ENCODE data around the gene HNRNPA3.

GRCh38 chr2:177247693-177248262 lies 35.2 kb downstream of the HNRNPA3 start:
- TF ChIP-seq YY1 (IDR thresholded peaks at IDR 0.05; ENCODE audit: insufficient read depth, insufficient read length), result no peak
- no peak for TF ChIP-seq ZNF274 (IDR thresholded peaks at IDR 0.05; ENCODE audit: low read depth, low read length)
- TF ChIP-seq SUZ12 (IDR thresholded peaks at IDR 0.05; ENCODE audit: extremely low read depth, insufficient read depth, insufficient read length), result no peak
